Smooth muscle cell (in vitro differentiated cells): ENCODE results near the gene ABCA2. TPM values are rescaled to one million over a fixed set of nuclear protein-coding genes. Genes with fewer than 3 reads are reported as not detected.

ENCODE experiments used
- DNase-seq: peaks from one replicate; lab custom pipeline; 2025; ENCODE audit not compliant: unreplicated experiment; lab: John Stamatoyannopoulos, UW
- H2AFZ ChIP-seq: fragments of 200-600 bp; sonication (generic); 2 replicates; pipeline ENCODE4 v1.6.0; 2016; ENCODE audit warnings: antibody characterized with exemption, low read depth, mild to moderate bottlenecking
- H3F3A ChIP-seq: fragments of 200-600 bp; sonication (generic); 2 replicates; pipeline ENCODE4 v1.6.0; 2017; ENCODE audit warnings: antibody characterized with exemption, low read depth
- H3K27ac ChIP-seq: fragments of 200-600 bp; sonication (generic); 2 replicates; pipeline ENCODE4 v1.5.1; 2016; ENCODE audit warnings: low read depth, mild to moderate bottlenecking
- H3K27me3 ChIP-seq: fragments of 200-600 bp; sonication (generic); 2 replicates; pipeline ENCODE4 v1.6.1; 2016; ENCODE audit warnings: low read depth, mild to moderate bottlenecking
- H3K36me3 ChIP-seq: fragments of 200-600 bp; sonication (generic); 2 replicates; pipeline ENCODE4 v1.5.1; 2016; ENCODE audit warnings: low read depth
- H3K4me1 ChIP-seq: fragments of 200-600 bp; sonication (generic); 2 replicates; pipeline ENCODE4 v1.5.1; 2016; ENCODE audit warnings: low read depth
- H3K4me2 ChIP-seq: fragments of 200-600 bp; sonication (generic); 2 replicates; pipeline ENCODE4 v1.6.0; 2016; ENCODE audit warnings: mild to moderate bottlenecking
- H3K4me3 ChIP-seq: fragments of 200-600 bp; sonication (generic); 2 replicates; pipeline ENCODE4 v1.5.1; 2016; ENCODE audit warnings: mild to moderate bottlenecking
- H3K79me2 ChIP-seq: fragments of 200-600 bp; sonication (generic); 2 replicates; pipeline ENCODE4 v1.6.0; 2016; ENCODE audit warnings: low read depth, mild to moderate bottlenecking
- H3K9ac ChIP-seq: fragments of 200-600 bp; sonication (generic); 2 replicates; pipeline ENCODE4 v1.6.0; 2016; ENCODE audit warnings: low read depth
- H3K9me3 ChIP-seq: fragments of 200-600 bp; sonication (generic); replicated peaks from 2 replicates; pipeline ENCODE4 v1.5.1; 2016; ENCODE audit warnings: low read depth
- H4K20me1 ChIP-seq: fragments of 200-600 bp; sonication (generic); 2 replicates; pipeline ENCODE4 v1.6.0; 2016; ENCODE audit warnings: low read depth
- CTCF ChIP-seq: fragments of 200-600 bp; sonication (generic); IDR thresholded peaks from 2 replicates; pipeline ENCODE4 v1.5.1; 2017; ENCODE audit warnings: borderline replicate concordance, mild to moderate bottlenecking, antibody characterized with exemption; ENCODE audit not compliant: insufficient read depth, poor library complexity, severe bottlenecking
- WGBS: methylation state at CpG from one replicate; pipeline ENCODE4 v1.1.7; 2016; ENCODE audit warnings: low lambda C conversion rate; 5-methylcytosine and 5-hydroxymethylcytosine counted together
- polyA plus RNA-seq: library from polyadenylated mRNA; unstranded; fragments of >200 nt; fragmentation: Nextera tagmentation; extraction: Ambion mirVana; gene quantifications from 2 replicates; pipeline ENCODE4 v1.2.1, GENCODE V29; 2016
- total RNA-seq: library from RNA; depleted of rRNA; stranded (reverse); fragments of >200 nt; gene quantifications from 2 replicates; pipeline ENCODE4 v1.2.3, GENCODE V29; 2014

ABCA2 gene
- total and polyA plus RNA-seq, 2 experiments from 2014 or later: 15.9 to 26.2 TPM

DNA sequence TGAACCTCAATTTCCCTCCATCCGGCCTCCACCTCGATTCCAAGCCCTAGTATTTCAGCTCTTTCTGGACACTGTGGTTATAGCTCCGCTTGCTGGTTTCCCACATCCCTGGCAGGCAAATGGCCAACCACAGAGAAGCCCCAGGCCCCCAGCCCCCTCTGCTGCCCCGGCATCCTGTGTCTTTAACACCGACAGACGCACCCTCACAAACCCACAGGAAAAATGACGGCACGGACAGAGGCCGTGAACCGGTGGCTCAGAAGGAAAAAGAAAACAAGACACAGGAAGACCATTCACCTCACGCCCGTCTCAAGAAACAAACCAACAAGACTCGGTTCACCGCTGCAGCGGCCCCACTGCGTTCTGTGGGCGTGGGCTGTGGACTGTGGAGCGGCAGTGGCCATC is 30.2 kb downstream of the ABCA2 start:
- Histone ChIP-seq H3K9ac (no peak overlapping the region), H3K4me3 (no peak overlapping the region), H3K79me2 (no peaks in the 10 kb centered on the region), H3F3A (no peaks in the 10 kb centered on the region), H3K4me1 (peaks cover 16% of the 10 kb centered on the region), H3K4me2 (no peak overlapping the region), H2AFZ (no peak overlapping the region), H3K9me3 (no peaks in the 10 kb centered on the region), H3K36me3 (no peaks in the 10 kb centered on the region), H3K27ac (no peak overlapping the region), H4K20me1 (no peaks in the 10 kb centered on the region), H3K27me3 (no peaks in the 10 kb centered on the region)
- no peak for TF ChIP-seq CTCF
- 87% methylated on average over 17 of the region's 18 CpGs for WGBS
- no peak for DNase-seq

DNA sequence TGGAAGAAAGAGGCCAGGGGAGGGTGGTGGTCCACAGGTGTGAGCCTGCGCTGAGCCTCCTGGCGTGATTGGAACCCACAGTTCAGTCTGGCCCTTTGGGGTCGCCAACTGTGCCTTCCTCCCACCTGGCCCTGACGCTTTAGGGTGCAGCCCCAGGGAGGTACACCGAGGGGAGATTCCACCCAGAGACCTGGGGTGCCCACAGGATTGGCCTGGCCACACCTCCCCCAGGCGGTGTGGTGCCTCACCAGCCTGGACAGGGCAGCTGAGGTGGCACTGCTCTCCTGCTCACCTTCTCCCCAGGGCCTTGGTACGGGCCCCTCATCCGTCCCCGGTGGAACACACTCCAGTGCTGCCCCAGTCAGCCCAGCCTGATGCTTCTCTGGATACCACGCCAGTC is 30.7 kb downstream of the ABCA2 start:
- Histone ChIP-seq H3K4me3 (no peak overlapping the region), H3K4me1 (peaks cover 18% of the 10 kb centered on the region), H3K27me3 (no peaks in the 10 kb centered on the region), H3K36me3 (no peaks in the 10 kb centered on the region), H3K27ac (no peak overlapping the region), H3K9me3 (no peaks in the 10 kb centered on the region), H3K79me2 (no peaks in the 10 kb centered on the region), H4K20me1 (no peaks in the 10 kb centered on the region), H3K9ac (no peak overlapping the region), H3K4me2 (no peak overlapping the region), H3F3A (no peaks in the 10 kb centered on the region), H2AFZ (no peak overlapping the region)
- no peak for TF ChIP-seq CTCF
- WGBS: 89% methylated on average over 10 of the region's 10 CpGs
- no peak for DNase-seq

DNA sequence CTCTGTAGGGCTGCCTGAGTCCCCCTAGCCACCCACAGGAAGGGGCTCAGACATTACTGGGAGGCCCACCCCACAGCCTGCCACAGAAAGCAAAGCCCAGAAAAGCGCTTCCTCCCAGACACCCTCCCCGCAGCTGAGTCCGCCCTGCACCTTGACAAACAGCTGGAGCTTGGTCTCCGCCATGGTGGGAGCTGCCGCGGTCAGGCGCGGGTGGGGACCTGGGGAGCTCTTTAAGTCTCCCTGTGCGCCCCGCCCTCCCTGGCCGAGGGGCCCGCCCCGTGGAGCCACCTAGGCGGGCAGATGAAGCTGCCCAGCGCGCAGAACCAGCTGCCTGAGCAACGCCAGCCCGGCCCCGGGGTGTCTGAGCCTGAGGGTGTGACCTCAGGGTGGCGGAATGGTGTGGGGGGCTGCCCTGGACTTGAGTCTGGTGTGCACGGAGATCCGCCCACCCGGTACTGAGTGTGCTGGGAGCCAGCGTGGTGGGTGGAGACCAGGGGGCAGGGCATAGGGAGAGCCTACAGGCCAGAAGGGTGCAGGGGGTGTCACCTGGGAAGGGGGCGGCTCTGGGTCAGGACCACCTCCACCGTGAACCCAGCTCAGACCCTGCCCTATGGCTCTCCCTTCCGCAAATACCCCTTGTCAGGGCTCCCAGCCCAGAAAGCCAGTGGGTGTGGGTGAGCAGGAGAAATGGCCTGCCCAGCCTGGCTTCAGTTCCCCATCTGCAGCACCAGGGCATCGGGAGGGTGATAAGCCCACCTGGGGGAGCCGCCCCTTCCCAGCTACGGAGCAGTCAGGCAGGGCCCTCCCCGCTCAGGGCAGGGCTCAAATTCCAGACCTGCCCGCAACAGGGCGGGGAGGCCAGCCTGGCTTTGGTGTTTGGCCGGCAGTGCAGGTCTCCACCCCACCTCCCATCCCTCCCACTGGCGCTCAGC is 31.4 kb downstream of the ABCA2 start, which contains the start of gene CLIC3:
CLIC3 (minus strand) TSS at position 208 of the 932 bp plus-strand sequence; CDS start at position 183, 25 bp downstream.
- no peaks in the 10 kb centered on the region for H3F3A ChIP-seq
- no peaks in the 10 kb centered on the region for H4K20me1 ChIP-seq
- peaks cover 18% of the 10 kb centered on the region for H3K4me1 ChIP-seq
- H3K27me3 ChIP-seq: no peaks in the 10 kb centered on the region
- no peak within 1 kb of the TSS for H3K27ac ChIP-seq
- no peaks in the 10 kb centered on the region for H3K79me2 ChIP-seq
- H3K9me3 ChIP-seq: no peaks in the 10 kb centered on the region
- no peaks in the 10 kb centered on the region for H3K36me3 ChIP-seq
- TF ChIP-seq CTCF: no peak
- no peak for DNase-seq
- H3K9ac ChIP-seq: no peak within 1 kb of the TSS
- H3K4me3 ChIP-seq: peak within 1 kb of the TSS; percentile 40
- H2AFZ ChIP-seq: peak within 1 kb of the TSS; percentile 10
- peak within 1 kb of the TSS; percentile 82 for H3K4me2 ChIP-seq
- WGBS: 27% methylated on average over 30 of the region's 35 CpGs
